Measurements from ENCODE around the gene TMEM45B. TPM values are rescaled to one million over a fixed set of nuclear protein-coding genes. Genes with fewer than 3 reads are reported as not detected.
"Not testable (repeated sequence)": the region's sequence is repeated elsewhere in the genome, so short reads cannot be mapped to it uniquely, and the experiment has no call there.

TMEM45B gene
- total RNA-seq, 4 donors from 2014 or later, result 0.47 to 3.9 TPM; not detected in 2

DNA sequence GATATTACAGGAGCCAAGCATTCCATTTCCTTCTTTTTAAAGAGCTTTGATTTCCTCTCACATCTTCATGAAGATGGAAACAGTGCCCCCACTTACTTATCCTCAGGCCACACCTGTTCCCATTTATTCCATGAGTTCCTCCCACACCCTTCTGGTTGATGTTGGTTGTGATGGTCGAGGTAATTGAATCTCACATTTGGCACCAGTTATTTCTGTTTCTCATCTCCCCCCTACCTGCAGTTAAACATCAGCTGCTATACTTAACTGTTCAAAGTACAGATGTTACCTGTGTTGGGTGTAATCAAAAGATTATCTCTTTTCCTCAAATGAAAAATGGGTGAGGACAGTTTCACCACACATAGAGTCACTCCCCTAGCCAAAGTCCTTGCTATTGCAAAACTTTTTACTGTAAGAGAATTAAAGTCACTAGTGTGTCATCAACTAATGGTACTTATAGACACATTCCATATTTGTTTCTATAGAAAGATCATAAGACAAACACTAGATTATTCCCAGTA lies 1.9 kb downstream of the TMEM45B start:
- no peak overlapping the region for H3K4me3 ChIP-seq
- no peak overlapping the region for H3K27ac ChIP-seq
- no peaks in the 10 kb centered on the region for H3K9me3 ChIP-seq
- H3K36me3 ChIP-seq, result no peaks in the 10 kb centered on the region
- H3K27me3 ChIP-seq, result peaks cover 81% of the 10 kb centered on the region
- TF ChIP-seq POLR2AphosphoS5 (IDR thresholded peaks at IDR 0.05) (no peak), POLR2A (IDR thresholded peaks at IDR 0.05) (no peak), EP300 (IDR thresholded peaks at IDR 0.05) (no peak)
- TF ChIP-seq, protein P1, sequence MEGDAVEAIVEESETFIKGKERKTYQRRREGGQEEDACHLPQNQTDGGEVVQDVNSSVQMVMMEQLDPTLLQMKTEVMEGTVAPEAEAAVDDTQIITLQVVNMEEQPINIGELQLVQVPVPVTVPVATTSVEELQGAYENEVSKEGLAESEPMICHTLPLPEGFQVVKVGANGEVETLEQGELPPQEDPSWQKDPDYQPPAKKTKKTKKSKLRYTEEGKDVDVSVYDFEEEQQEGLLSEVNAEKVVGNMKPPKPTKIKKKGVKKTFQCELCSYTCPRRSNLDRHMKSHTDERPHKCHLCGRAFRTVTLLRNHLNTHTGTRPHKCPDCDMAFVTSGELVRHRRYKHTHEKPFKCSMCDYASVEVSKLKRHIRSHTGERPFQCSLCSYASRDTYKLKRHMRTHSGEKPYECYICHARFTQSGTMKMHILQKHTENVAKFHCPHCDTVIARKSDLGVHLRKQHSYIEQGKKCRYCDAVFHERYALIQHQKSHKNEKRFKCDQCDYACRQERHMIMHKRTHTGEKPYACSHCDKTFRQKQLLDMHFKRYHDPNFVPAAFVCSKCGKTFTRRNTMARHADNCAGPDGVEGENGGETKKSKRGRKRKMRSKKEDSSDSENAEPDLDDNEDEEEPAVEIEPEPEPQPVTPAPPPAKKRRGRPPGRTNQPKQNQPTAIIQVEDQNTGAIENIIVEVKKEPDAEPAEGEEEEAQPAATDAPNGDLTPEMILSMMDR (IDR thresholded peaks at IDR 0.05), result no peak
- peaks cover 0 to 8% (median 0%) of the 10 kb centered on the region in 3 donors for H3K4me1 ChIP-seq
- ATAC-seq, result no peak
- WGBS, 2 donors (ENCODE audit: low coverage in 1 of 2), result 60 to 67% methylated on average over 1 of the region's 1 CpG

DNA sequence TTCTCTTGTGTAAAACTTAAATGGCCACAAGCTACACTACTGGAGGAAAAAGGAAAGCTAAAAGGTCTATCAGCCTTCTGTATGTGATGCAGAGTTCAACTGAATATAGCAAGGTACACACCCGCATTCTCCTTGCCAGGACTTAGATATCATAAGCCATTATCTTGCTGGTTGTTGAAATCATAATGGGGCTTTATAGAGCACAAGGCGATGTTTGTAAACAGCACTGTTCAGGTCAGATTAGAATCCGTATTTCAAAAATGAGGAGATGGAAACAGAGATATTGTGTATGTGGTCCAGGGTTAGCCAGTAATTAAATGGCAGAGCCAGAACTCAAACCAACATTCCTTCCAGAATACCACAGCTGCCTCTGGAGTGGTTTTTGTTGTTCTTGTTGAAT lies 2.6 kb downstream of the TMEM45B start:
- H3K4me1 ChIP-seq, H3K4me3 ChIP-seq, H3K36me3 ChIP-seq, H3K27ac ChIP-seq, H3K9me3 ChIP-seq, ATAC-seq: not testable (repeated sequence)
- peaks cover 76% of the 10 kb centered on the region for H3K27me3 ChIP-seq
- WGBS, 2 donors (ENCODE audit: low coverage in 1 of 2), result 81 to 93% methylated on average over 3 of the region's 3 CpGs

DNA sequence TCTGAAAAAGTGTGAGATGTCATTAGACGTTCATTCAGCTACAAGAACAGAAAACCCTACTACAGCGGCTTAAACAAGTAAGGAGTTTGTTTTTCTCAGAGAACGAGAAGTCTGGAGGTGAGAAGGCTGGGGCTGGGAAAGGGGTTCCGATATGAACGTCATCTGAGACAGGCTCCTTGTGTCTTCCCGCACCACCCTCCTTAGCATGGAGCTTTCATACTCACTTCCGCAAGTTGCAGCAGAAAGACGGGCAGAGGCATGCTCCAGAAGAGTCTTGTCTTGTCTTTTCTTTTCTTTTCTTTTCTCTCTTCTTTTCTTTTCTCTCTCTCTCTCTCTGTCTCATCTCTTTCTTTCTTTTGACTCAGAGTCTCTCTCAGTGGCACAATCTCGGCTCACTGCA lies 3.6 kb downstream of the TMEM45B start:
- Histone ChIP-seq H3K36me3 (no peaks in the 10 kb centered on the region), H3K4me1 (peaks cover 0 to 8% (median 0%) of the 10 kb centered on the region in 3 donors), H3K9me3 (no peaks in the 10 kb centered on the region), H3K4me3 (no peak overlapping the region), H3K27me3 (peaks cover 69% of the 10 kb centered on the region), H3K27ac (no peak overlapping the region)
- WGBS, 2 donors (ENCODE audit: low coverage in 1 of 2), result 65 to 68% methylated on average over 6 to 9 of the region's 9 CpGs
- no peak for ATAC-seq
- TF ChIP-seq, protein P1 (IDR thresholded peaks at IDR 0.05), result no peak
- TF ChIP-seq POLR2AphosphoS5 (IDR thresholded peaks at IDR 0.05), result no peak
- TF ChIP-seq POLR2A (IDR thresholded peaks at IDR 0.05), result no peak
- TF ChIP-seq EP300 (IDR thresholded peaks at IDR 0.05), result no peak

DNA sequence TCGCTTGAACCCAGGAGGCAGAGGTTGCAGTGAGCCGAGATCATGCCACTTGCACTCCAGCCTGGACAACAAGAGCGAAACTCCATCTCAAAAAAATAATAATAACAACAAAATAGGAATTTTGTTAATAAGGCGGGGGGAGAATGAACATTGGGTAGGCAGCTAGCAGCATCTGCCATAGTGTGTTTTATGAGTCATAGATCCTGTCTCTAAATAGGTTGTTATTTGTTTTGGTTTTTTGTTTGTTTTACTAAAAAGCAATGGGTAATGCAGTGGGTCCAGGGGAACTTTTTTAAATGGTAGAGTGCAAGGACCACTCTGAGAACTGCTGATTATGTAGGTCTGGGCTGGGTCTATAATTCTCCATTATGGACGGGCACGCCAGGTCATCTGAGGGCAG lies 4.6 kb downstream of the TMEM45B start:
- H3K27me3 ChIP-seq, result peaks cover 59% of the 10 kb centered on the region
- not testable (repeated sequence) for H3K27ac ChIP-seq, H3K9me3 ChIP-seq, H3K4me1 ChIP-seq, H3K36me3 ChIP-seq, H3K4me3 ChIP-seq, ATAC-seq
- 92 to 94% methylated on average over 3 to 6 of the region's 6 CpGs for WGBS, 2 donors (ENCODE audit: low coverage in 1 of 2)

DNA sequence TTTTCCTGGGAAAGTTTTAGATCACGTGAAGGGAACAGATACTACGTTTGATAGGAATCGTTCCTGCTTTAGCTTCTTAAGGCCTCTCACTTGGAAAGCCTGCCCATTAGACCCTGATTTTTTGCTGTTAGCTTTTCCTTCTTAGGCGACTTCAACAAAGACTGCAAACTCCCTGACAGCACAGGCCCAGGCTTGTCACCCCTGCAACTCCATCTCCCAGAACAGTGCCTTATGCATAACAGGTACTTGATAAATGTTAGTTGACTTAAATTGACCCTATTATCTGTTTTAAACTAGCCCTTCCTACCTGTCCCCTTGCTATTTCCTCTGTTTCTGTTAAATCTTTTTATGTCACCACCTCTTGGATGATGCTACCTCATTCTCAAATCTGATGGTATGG lies 7.6 kb downstream of the TMEM45B start:
- not testable (repeated sequence) for H3K9me3 ChIP-seq, H3K4me3 ChIP-seq, H3K36me3 ChIP-seq, H3K27ac ChIP-seq, ATAC-seq, H3K4me1 ChIP-seq
- 81 to 87% methylated on average over 4 of the region's 4 CpGs for WGBS, 2 donors (ENCODE audit: low coverage in 1 of 2)
- peaks cover 29% of the 10 kb centered on the region for H3K27me3 ChIP-seq

DNA sequence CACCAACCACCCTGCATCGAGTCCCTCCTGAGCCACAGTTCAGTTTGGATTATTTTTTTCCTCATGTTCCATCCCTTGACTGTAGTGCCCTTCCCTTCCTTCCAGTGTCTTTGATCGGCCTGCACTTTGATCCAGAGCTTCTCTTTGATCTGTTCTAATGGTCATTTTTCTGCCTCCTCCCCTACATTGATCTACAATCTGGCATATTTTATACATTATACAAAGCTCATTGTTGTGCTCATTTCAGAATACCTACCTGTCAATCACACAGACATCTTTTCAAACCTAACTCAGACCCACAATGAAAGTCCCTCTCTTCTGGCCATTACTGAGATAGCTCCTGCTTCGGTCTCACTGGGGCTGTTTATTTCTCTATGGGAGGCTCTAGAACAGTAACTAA lies 8.2 kb downstream of the TMEM45B start:
- 76 to 94% methylated on average over 2 to 3 of the region's 3 CpGs for WGBS, 2 donors (ENCODE audit: low coverage in 1 of 2)
- H3K4me1 ChIP-seq, H3K36me3 ChIP-seq, H3K9me3 ChIP-seq, ATAC-seq, H3K27ac ChIP-seq, H3K4me3 ChIP-seq: not testable (repeated sequence)
- H3K27me3 ChIP-seq, result peaks cover 26% of the 10 kb centered on the region

DNA sequence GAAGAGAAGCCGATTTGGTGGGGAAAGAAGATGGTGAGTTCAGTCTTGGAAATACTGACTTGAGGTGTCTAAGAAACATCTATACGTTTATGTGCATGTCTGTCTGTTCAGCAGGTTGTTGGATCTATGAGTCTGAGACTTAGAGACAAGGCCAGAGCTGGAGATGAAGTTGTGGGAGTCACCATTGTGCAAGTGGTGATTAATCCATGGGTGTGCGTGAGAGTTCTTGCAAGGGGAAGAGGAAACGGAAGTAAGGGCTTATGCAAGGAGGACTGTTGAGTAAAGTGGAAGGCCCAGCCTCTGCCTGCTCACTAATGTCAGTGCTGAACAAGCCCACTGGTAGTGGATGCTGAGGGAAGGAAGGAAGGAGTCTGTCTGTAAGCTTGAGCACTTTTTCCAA lies 9.7 kb downstream of the TMEM45B start:
- 50 to 73% methylated on average over 1 to 4 of the region's 4 CpGs for WGBS, 2 donors (ENCODE audit: low coverage in 1 of 2)

More for the DNA sequence above, 9.7 kb downstream of the TMEM45B start:
- Histone ChIP-seq H3K27me3 (peaks cover 10% of the 10 kb centered on the region), H3K9me3 (peaks cover 0 to 12% (median 0%) of the 10 kb centered on the region in 3 donors), H3K4me3 (no peak overlapping the region), H3K36me3 (no peaks in the 10 kb centered on the region), H3K4me1 (no peaks in the 10 kb centered on the region), H3K27ac (no peak overlapping the region)
- no peak for ATAC-seq
- TF ChIP-seq, protein P1 (IDR thresholded peaks at IDR 0.05), result no peak
- TF ChIP-seq EP300 (IDR thresholded peaks at IDR 0.05) (no peak), POLR2AphosphoS5 (IDR thresholded peaks at IDR 0.05) (no peak), POLR2A (IDR thresholded peaks at IDR 0.05) (no peak)

All from gastroesophageal sphincter (tissue), 4 donors.